ENCODE data around the gene PCGF1. TPM values are rescaled to one million over a fixed set of nuclear protein-coding genes. Genes with fewer than 3 reads are reported as not detected.
A peak's percentile ranks its signal among the peaks of the same experiment; 100 is the strongest.

The PCGF1 gene
- total and polyA plus RNA-seq, 9 of the 15 experiments (the other 6 are each of a cell fraction or from before 2014, with no cell fraction given): 20.3 to 45.7 (median 29.3) TPM

DNA sequence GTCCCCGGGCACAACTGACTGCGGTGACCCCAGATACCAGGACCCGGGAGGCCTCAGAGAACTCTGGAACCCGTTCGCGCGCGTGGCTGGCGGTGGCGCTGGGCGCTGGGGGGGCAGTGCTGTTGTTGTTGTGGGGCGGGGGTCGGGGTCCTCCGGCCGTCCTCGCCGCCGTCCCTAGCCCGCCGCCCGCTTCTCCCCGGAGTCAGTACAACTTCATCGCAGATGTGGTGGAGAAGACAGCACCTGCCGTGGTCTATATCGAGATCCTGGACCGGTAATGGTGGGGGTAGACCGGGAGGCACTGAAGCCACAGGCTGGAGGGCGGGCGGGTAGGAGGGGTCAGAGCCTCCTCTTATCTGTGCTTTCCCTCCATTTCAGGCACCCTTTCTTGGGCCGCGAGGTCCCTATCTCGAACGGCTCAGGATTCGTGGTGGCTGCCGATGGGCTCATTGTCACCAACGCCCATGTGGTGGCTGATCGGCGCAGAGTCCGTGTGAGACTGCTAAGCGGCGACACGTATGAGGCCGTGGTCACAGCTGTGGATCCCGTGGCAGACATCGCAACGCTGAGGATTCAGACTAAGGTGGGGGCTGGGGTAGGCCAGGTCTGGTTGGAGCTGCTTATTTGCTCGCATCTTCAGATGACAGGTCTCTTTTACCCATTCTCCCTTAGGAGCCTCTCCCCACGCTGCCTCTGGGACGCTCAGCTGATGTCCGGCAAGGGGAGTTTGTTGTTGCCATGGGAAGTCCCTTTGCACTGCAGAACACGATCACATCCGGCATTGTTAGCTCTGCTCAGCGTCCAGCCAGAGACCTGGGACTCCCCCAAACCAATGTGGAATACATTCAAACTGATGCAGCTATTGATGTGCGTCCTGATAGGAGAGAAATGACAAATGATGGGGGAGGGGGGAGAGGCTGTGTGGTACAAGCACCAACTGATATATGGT is 23.0 kb upstream of the PCGF1 start (continued):
- TF ChIP-seq, protein P1, sequence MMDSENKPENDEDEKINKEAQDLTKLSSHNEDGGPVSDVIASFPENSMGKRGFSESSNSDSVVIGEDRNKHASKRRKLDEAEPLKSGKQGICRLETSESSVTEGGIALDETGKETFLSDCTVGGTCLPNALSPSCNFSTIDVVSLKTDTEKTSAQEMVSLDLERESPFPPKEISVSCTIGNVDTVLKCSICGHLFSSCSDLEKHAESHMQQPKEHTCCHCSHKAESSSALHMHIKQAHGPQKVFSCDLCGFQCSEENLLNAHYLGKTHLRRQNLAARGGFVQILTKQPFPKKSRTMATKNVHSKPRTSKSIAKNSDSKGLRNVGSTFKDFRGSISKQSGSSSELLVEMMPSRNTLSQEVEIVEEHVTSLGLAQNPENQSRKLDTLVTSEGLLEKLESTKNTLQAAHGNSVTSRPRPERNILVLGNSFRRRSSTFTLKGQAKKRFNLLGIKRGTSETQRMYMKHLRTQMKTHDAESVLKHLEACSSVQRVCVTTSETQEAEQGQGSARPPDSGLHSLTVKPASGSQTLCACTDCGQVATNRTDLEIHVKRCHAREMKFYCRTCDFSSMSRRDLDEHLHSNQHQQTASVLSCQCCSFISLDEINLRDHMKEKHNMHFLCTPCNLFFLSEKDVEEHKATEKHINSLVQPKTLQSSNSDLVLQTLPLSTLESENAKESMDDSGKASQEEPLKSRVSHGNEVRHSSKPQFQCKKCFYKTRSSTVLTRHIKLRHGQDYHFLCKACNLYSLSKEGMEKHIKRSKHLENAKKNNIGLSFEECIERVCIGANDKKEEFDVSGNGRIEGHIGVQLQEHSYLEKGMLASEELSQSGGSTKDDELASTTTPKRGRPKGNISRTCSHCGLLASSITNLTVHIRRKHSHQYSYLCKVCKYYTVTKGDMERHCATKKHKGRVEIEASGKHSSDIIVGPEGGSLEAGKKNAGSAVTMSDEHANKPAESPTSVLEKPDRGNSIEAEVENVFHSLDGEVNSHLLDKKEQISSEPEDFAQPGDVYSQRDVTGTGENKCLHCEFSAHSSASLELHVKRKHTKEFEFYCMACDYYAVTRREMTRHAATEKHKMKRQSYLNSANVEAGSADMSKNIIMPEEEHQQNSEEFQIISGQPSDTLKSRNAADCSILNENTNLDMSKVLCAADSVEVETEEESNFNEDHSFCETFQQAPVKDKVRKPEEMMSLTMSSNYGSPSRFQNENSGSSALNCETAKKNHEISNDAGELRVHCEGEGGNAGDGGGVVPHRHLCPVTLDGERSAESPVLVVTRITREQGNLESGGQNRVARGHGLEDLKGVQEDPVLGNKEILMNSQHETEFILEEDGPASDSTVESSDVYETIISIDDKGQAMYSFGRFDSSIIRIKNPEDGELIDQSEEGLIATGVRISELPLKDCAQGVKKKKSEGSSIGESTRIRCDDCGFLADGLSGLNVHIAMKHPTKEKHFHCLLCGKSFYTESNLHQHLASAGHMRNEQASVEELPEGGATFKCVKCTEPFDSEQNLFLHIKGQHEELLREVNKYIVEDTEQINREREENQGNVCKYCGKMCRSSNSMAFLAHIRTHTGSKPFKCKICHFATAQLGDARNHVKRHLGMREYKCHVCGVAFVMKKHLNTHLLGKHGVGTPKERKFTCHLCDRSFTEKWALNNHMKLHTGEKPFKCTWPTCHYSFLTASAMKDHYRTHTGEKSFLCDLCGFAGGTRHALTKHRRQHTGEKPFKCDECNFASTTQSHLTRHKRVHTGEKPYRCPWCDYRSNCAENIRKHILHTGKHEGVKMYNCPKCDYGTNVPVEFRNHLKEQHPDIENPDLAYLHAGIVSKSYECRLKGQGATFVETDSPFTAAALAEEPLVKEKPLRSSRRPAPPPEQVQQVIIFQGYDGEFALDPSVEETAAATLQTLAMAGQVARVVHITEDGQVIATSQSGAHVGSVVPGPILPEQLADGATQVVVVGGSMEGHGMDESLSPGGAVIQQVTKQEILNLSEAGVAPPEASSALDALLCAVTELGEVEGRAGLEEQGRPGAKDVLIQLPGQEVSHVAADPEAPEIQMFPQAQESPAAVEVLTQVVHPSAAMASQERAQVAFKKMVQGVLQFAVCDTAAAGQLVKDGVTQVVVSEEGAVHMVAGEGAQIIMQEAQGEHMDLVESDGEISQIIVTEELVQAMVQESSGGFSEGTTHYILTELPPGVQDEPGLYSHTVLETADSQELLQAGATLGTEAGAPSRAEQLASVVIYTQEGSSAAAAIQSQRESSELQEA (IDR thresholded peaks at IDR 0.05; ENCODE audit: low read depth): no peak
- TF ChIP-seq RHOXF2B (CRISPR knock-in tag; conservative IDR thresholded peaks at IDR 0.05) (no peak), MYNN (IDR thresholded peaks at IDR 0.05) (no peak), MYNN (CRISPR knock-in tag; IDR thresholded peaks at IDR 0.05) (no peak), TBL1XR1 (IDR thresholded peaks at IDR 0.05; ENCODE audit: low read length in 2 of 2) (peak in 1 of 2 experiments; percentile 22; a peak in 2 of 4 replicates), ELF4 (CRISPR knock-in tag; IDR thresholded peaks at IDR 0.05) (no peak)
- TF ChIP-seq, protein P2, sequence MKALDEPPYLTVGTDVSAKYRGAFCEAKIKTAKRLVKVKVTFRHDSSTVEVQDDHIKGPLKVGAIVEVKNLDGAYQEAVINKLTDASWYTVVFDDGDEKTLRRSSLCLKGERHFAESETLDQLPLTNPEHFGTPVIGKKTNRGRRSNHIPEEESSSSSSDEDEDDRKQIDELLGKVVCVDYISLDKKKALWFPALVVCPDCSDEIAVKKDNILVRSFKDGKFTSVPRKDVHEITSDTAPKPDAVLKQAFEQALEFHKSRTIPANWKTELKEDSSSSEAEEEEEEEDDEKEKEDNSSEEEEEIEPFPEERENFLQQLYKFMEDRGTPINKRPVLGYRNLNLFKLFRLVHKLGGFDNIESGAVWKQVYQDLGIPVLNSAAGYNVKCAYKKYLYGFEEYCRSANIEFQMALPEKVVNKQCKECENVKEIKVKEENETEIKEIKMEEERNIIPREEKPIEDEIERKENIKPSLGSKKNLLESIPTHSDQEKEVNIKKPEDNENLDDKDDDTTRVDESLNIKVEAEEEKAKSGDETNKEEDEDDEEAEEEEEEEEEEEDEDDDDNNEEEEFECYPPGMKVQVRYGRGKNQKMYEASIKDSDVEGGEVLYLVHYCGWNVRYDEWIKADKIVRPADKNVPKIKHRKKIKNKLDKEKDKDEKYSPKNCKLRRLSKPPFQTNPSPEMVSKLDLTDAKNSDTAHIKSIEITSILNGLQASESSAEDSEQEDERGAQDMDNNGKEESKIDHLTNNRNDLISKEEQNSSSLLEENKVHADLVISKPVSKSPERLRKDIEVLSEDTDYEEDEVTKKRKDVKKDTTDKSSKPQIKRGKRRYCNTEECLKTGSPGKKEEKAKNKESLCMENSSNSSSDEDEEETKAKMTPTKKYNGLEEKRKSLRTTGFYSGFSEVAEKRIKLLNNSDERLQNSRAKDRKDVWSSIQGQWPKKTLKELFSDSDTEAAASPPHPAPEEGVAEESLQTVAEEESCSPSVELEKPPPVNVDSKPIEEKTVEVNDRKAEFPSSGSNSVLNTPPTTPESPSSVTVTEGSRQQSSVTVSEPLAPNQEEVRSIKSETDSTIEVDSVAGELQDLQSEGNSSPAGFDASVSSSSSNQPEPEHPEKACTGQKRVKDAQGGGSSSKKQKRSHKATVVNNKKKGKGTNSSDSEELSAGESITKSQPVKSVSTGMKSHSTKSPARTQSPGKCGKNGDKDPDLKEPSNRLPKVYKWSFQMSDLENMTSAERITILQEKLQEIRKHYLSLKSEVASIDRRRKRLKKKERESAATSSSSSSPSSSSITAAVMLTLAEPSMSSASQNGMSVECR (CRISPR knock-in tag; IDR thresholded peaks at IDR 0.05): no peak
- TF ChIP-seq, protein P3, sequence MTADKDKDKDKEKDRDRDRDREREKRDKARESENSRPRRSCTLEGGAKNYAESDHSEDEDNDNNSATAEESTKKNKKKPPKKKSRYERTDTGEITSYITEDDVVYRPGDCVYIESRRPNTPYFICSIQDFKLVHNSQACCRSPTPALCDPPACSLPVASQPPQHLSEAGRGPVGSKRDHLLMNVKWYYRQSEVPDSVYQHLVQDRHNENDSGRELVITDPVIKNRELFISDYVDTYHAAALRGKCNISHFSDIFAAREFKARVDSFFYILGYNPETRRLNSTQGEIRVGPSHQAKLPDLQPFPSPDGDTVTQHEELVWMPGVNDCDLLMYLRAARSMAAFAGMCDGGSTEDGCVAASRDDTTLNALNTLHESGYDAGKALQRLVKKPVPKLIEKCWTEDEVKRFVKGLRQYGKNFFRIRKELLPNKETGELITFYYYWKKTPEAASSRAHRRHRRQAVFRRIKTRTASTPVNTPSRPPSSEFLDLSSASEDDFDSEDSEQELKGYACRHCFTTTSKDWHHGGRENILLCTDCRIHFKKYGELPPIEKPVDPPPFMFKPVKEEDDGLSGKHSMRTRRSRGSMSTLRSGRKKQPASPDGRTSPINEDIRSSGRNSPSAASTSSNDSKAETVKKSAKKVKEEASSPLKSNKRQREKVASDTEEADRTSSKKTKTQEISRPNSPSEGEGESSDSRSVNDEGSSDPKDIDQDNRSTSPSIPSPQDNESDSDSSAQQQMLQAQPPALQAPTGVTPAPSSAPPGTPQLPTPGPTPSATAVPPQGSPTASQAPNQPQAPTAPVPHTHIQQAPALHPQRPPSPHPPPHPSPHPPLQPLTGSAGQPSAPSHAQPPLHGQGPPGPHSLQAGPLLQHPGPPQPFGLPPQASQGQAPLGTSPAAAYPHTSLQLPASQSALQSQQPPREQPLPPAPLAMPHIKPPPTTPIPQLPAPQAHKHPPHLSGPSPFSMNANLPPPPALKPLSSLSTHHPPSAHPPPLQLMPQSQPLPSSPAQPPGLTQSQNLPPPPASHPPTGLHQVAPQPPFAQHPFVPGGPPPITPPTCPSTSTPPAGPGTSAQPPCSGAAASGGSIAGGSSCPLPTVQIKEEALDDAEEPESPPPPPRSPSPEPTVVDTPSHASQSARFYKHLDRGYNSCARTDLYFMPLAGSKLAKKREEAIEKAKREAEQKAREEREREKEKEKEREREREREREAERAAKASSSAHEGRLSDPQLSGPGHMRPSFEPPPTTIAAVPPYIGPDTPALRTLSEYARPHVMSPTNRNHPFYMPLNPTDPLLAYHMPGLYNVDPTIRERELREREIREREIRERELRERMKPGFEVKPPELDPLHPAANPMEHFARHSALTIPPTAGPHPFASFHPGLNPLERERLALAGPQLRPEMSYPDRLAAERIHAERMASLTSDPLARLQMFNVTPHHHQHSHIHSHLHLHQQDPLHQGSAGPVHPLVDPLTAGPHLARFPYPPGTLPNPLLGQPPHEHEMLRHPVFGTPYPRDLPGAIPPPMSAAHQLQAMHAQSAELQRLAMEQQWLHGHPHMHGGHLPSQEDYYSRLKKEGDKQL (CRISPR knock-in tag; IDR thresholded peaks at IDR 0.05; ENCODE audit: borderline replicate concordance): no peak

Measured in K562 (cell line).